Measurements from ENCODE around the gene SPATA46. TPM values are rescaled to one million over a fixed set of nuclear protein-coding genes. Genes with fewer than 3 reads are reported as not detected.
"Not testable (repeated sequence)": the region's sequence is repeated elsewhere in the genome, so short reads cannot be mapped to it uniquely, and the experiment has no call there.

SPATA46 gene
- total RNA-seq, 2 experiments from 2014 or later, result not detected

- CTCF ChIA-PET, result no interaction called here
- POLR2A ChIA-PET, result no interaction called here
Observed at GRCh38 chr1:162360237-162360873, 16.3 kb downstream of the SPATA46 start.

GRCh38 chr1:162359523-162360236 is 17.0 kb downstream of the SPATA46 start:
- POLR2A ChIA-PET, result no interaction called here
- CTCF ChIA-PET, result no interaction called here

- ChIA-PET POLR2A (no interaction called here), CTCF (no interaction called here)
Observed at GRCh38 chr1:162358928-162359327, 17.7 kb downstream of the SPATA46 start.

- CTCF ChIA-PET, result no interaction called here
- POLR2A ChIA-PET, result no interaction called here
Observed at GRCh38 chr1:162357681-162358266, 18.9 kb downstream of the SPATA46 start.

GRCh38 chr1:162353702-162354101 is 23.0 kb downstream of the SPATA46 start:
- ChIA-PET CTCF (no interaction called here), POLR2A (no interaction called here)

- ChIA-PET POLR2A (no interaction called here), CTCF (no interaction called here)
Observed at GRCh38 chr1:162353078-162353477, 23.6 kb downstream of the SPATA46 start.

GRCh38 chr1:162351874-162352273 is 24.8 kb downstream of the SPATA46 start:
- POLR2A ChIA-PET, CTCF ChIA-PET: not testable (repeated sequence)

DNA sequence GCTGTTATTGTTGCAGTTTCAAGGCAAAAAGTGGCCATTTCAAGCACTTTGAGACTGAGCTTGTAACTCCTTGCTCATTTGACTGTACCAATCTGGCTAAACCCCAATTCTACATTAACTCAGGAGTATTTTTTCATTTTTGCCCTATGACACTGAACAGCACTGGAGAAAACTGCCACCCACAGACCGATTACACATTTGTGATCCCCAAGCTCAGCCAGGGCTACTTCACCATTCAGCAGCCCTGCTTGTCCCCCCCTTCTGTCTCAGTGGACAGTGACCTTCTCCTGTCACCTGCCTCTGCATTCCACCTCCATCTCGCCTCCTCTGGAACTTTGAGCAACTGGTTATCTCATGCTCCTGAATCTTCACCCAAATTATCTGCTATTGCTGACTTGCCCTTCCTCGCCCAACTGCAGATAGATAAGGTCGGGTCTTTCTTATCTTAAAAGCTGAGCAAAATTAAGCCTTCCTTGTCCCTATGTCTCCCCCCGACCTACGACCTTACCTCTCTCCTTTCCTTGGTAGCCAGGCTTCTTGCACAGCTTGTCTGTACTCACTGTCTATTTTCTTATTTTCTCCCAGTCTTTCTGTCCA is 25.3 kb downstream of the SPATA46 start:
- ChIA-PET POLR2A (no interaction called here), CTCF (interaction anchor here (0.7 kb wide), 1 partner anchor 34 kb away, joined by 3 read pairs; no protein-coding TSS in a partner anchor)

DNA sequence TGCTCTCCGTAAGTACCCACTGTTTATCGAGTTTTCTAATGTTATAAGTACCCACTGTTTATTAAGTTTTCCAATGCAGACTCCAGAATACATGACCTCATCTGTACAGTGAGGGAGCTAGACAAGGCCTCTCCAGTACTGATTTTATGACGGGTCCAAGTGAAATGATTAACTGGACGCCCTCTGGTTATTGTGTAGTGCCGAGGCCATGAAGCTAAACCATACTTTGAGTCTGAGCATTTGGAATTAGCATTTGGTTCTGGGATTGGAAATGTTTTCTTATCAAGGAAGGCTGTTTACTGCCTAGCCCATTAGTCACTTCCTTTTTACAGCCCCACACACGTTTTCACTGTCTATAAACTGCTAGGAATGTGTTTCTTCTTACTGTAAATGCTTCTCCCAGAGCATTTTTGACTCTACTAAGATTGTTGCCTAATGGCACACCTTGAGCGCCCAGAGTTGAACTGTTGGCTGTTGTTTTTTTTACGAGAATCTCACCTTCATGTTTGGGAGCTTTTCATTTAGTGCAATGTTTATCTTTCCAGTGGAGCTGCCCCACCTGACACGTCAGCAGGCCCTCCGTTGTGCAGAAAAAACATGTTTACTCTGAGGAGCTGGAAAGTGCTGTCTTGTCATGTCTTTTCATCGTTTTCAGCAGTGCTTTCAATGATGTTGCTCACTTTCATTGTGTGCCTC is 26.9 kb downstream of the SPATA46 start:
- POLR2A ChIA-PET, result no interaction called here
- CTCF ChIA-PET, result no interaction called here

DNA sequence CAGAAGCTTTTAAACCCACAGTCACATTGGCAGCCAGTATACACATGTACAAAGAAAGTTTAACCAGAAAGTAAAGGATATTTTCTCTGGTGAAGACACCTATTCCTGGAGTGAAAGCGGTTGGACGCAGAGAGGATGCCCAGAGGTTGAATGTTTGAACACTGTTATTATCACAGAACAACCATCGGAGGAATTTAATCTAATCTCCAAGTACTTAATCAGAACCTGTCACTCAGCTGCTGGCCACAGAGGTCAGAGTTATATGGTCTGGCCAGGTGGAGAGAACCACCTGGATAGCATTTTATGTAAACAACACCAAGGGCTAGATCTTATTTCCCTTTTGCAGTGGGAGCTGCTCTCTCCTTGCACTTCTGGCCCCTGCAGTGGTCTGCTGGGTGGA is 29.4 kb downstream of the SPATA46 start:
- CTCF ChIA-PET, result no interaction called here
- POLR2A ChIA-PET, result no interaction called here

DNA sequence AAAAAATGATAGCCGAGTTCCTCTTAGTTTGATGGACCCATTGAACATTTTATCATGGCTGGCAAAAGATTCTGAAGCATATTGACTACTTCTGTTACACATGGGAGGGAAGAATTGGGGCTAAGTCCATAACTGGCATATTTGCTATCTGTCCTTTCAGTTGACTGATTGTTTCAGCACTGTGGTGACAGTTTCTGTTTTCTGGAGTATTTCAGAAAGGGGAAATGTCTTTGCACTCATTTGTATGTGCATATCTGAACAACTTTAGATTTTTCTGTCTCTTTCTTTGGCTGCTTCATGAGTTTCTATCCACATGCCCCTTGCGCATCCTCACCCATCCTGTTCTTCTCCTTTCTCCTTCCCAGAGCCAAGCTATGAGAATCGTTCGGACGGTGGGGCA is 33.2 kb downstream of the SPATA46 start:
- ChIA-PET CTCF (no interaction called here), POLR2A (no interaction called here)

GRCh38 chr1:162342452-162342983 is 34.1 kb downstream of the SPATA46 start:
- CTCF ChIA-PET, result no interaction called here
- POLR2A ChIA-PET, result no interaction called here

DNA sequence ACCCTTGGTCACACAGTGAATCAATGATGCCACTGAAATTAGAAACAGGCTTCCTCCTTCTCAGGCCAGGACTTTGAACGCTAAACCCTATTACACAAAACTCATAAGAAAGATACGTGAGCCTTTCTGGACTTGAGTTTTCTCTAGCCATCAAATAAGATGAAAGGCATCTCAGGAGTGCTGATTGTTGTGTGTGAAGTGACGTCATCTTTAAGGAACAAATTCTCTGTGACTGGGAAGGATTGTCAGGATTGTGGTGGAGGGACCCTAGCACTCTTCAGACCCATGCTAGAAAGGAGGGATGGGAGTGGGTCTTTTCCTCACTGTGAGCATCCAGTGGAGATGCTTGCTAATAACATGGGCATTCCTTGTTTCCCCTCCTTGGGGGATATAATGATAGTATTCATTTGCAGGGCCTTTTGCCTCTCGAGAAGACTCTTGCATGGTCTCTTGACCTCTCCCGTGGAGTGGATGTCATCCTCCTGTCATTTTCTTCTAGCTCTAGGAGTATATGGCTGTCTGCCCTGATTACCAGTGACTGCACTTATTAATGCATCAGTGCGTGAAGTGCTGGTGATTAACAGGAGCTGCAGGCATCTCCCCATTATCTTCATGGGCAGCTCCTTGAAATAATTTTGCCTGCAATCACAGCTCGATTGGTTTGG is 39.9 kb downstream of the SPATA46 start:
- POLR2A ChIA-PET, result no interaction called here
- CTCF ChIA-PET, result no interaction called here

DNA sequence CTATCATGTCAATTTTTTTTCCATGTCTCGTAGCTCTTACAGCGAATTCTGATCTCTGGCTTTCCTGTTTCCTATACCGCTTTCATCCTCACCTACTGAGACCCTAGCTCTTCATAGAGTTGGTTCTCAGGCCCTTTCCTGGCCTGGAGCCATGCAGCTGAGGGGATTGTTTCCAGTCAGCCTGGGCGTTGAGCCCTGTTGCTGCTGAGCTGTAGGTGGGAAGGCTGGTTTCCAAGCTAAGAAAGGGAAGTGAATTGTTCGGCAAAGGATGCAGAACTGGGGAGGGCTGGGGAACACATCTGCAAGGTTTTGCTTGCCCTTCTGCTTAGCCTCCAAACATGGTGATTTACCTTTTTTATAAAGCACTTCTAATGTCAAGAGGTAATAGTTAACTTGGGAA is 41.5 kb downstream of the SPATA46 start:
- ChIA-PET POLR2A (no interaction called here), CTCF (no interaction called here)

DNA sequence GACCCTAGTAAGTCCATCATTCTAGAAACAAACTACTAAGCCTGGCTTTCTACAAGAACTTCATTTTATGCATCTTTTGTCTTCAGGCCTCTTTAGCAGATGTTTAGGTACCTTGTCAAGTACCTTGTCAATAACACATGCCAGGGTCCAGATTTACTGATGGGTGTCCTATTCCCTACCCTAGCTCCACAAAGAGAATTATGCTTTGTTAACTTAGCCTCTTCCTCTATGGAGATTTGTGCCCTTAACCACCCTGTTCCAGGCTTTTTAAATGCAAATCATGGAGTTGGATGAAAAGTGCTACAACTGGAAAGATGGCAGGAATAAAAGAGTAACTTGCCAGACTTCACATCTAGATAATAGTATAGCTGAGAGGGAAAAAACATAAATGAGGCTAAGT is 42.7 kb downstream of the SPATA46 start:
- CTCF ChIA-PET, result no interaction called here

DNA sequence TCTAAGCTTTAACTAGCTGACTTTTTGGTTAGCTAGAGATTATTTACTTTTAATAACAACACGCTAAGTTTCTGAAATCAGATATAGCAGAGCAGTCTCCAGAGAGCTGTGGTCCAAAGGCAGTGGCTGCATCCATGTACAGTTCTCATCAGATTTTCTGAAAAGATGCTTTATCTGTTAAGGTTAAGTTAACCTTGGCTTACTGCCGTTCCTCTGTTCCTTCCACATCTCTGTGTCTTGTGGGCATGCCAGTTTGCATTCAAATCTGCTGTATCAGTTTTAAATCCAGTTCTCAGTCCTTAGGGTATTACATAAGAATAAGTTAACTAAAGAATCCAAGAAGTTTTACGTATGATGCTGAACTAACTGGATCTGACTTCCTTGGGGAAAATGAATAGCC is 46.8 kb downstream of the SPATA46 start:
- ChIA-PET POLR2A (no interaction called here), CTCF (no interaction called here)

More for the DNA sequence above, 42.7 kb downstream of the SPATA46 start:
- POLR2A ChIA-PET, result no interaction called here

GRCh38 chr1:162328512-162328911 is 48.1 kb downstream of the SPATA46 start:
- ChIA-PET CTCF (no interaction called here), POLR2A (no interaction called here)

DNA sequence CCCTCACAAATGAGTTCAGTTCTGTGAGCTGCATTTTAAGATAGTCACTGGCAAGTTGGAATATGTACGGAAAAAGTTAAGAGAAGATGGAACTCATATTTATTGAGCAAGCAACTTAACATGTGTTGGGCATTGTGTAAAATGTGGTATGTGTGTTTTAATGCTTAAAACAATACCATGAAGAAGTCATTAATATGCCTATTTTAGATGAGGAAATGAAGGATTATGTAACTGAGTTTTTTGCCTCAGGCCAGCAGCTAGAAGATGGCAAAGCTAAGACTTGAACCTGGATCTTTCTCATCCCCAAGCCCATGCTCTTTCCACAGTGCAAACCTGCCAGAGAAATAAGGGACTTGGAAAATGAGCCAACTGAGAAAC is 48.9 kb downstream of the SPATA46 start:
- CTCF ChIA-PET, result no interaction called here
- POLR2A ChIA-PET, result no interaction called here

GRCh38 chr1:162327144-162327787 is 49.4 kb downstream of the SPATA46 start:
- ChIA-PET CTCF (no interaction called here), POLR2A (no interaction called here)

DNA sequence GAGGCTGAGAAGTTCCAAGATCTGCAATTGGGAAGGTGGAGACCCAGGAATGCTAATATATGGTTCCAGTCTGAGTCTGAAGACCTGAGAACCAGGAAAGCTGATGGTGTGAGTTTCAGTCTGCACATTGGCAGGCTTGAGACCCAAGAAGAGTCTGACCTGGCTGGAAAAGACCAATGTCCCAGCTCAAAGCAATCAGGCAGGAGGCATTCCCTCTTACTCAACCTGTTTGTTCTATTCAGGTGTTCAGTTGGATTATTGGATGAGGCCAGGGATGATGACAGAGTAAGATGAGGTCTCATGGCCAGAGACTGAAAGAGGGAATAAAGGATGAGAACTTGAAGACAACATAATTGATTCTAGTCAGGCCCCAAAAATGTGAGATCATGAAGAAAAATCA is 50.1 kb downstream of the SPATA46 start:
- CTCF ChIA-PET, result no interaction called here
- POLR2A ChIA-PET, result no interaction called here
